SK-N-SH (cell line): Measurements from ENCODE around the gene RAB5IF. TPM values are rescaled to one million over a fixed set of nuclear protein-coding genes. Genes with fewer than 3 reads are reported as not detected.
"Not testable (repeated sequence)": the region's sequence is repeated elsewhere in the genome, so short reads cannot be mapped to it uniquely, and the experiment has no call there.

ENCODE experiments used
- CTCF ChIA-PET: fragments of 300-600, 350-600 bp; formaldehyde crosslinking; extraction: SDS; loops from one replicate; lab custom pipeline; 2021; lab: Yijun Ruan, JAX
- POLR2A ChIA-PET: fragments of 350-600 bp; sonication (Branson Sonifier 250); formaldehyde crosslinking; extraction: SDS; loops from one replicate; lab custom pipeline; 2020; ENCODE audit warnings: antibody characterized with exemption, inconsistent platforms; lab: Yijun Ruan, JAX
- DNase-seq: peaks from one replicate; pipeline ENCODE4 v3.0.0; 2012
- H2AFZ ChIP-seq: fragments of 200-600 bp; sonication (generic); 2 replicates; pipeline ENCODE4 v1.8.1; 2016; ENCODE audit warnings: antibody characterized with exemption, mild to moderate bottlenecking, low read depth
- H3F3A ChIP-seq: fragments of 200-600 bp; sonication (generic); replicated peaks from 2 replicates; pipeline ENCODE3; 2016; ENCODE audit warnings: antibody characterized with exemption, mild to moderate bottlenecking; ENCODE audit not compliant: insufficient read depth
- H3K27ac ChIP-seq, 2 experiments: fragments of 200-500 bp in 1 of 2; fragments of 200-600 bp in 1 of 2; sonication (Bioruptor generic) in 1 of 2; sonication (generic), shearing (Covaris generic) in 1 of 2; 2 replicates each; pipeline versions ENCODE4 v1.5.1 to v1.6.1; 2014 to 2016; ENCODE audit warnings: low read depth in 2 of 2, inconsistent platforms in 1 of 2, low read length in 1 of 2, mild to moderate bottlenecking in 1 of 2, mixed read lengths in 1 of 2
- H3K27me3 ChIP-seq: fragments of 200-600 bp; sonication (generic), shearing (Covaris generic); 2 replicates; pipeline ENCODE4 v1.6.1; 2016; ENCODE audit warnings: mixed run types; ENCODE audit not compliant: insufficient read depth
- H3K36me3 ChIP-seq, 2 experiments: fragments of 200-500 bp in 1 of 2; fragments of 200-600 bp in 1 of 2; sonication (Bioruptor generic) in 1 of 2; sonication (generic) in 1 of 2; replicated peaks in 1 of 2; 2 replicates each; pipeline versions ENCODE3 to v1.5.1; 2014 to 2016; ENCODE audit warnings: low read length in 1 of 2, mild to moderate bottlenecking in 1 of 2; ENCODE audit not compliant: insufficient read depth in 2 of 2, control insufficient read depth in 1 of 2
- H3K4me1 ChIP-seq, 2 experiments: fragments of 200-500 bp in 1 of 2; fragments of 200-600 bp in 1 of 2; sonication (Bioruptor generic) in 1 of 2; sonication (generic), shearing (Covaris generic) in 1 of 2; 2 replicates each; pipeline versions ENCODE4 v1.5.1 to v1.6.1; 2014 to 2016; ENCODE audit warnings: low read depth in 1 of 2, low read length in 1 of 2, mixed run types in 1 of 2; ENCODE audit not compliant: insufficient read depth in 2 of 2, control insufficient read depth in 1 of 2
- H3K4me2 ChIP-seq: fragments of 200-600 bp; sonication (generic), shearing (Covaris generic); 2 replicates; pipeline ENCODE4 v1.6.1; 2017; ENCODE audit warnings: mixed run types
- H3K4me3 ChIP-seq, 2 experiments: fragments of 200-500 bp in 1 of 2; fragments of 200-600 bp in 1 of 2; sonication (Bioruptor generic) in 1 of 2; sonication (generic), shearing (Covaris generic) in 1 of 2; 2 replicates each; pipeline versions ENCODE4 v1.5.1 to v1.8.1; 2014 to 2016; ENCODE audit warnings: low read depth in 2 of 2, inconsistent platforms in 1 of 2, low read length in 1 of 2, mild to moderate bottlenecking in 1 of 2, mixed read lengths in 1 of 2, moderate library complexity in 1 of 2
- H3K79me2 ChIP-seq: fragments of 200-600 bp; sonication (generic); 2 replicates; pipeline ENCODE4 v1.8.1; 2017; ENCODE audit warnings: mild to moderate bottlenecking; ENCODE audit not compliant: insufficient read depth
- H3K9ac ChIP-seq: fragments of 200-600 bp; sonication (generic); 2 replicates; pipeline ENCODE4 v1.6.1; 2017; ENCODE audit warnings: mixed run types
- H3K9me2 ChIP-seq: fragments of 200-600 bp; sonication (generic); 2 replicates; pipeline ENCODE4 v1.6.1; 2017; ENCODE audit warnings: mixed run types
- H3K9me3 ChIP-seq: fragments of 200-600 bp; sonication (generic); 2 replicates; pipeline ENCODE4 v1.6.1; 2017; ENCODE audit warnings: mixed run types, mild to moderate bottlenecking, moderate library complexity
- H4K20me1 ChIP-seq: fragments of 200-600 bp; sonication (generic); 2 replicates; pipeline ENCODE4 v1.6.1; 2017; ENCODE audit warnings: mild to moderate bottlenecking, mixed run types; ENCODE audit not compliant: insufficient read depth
- CHD2 ChIP-seq: fragments of 150-350 bp; IDR thresholded peaks from 2 replicates; pipeline ENCODE4 v1.6.1; 2018; ENCODE audit warnings: low read length; ENCODE audit not compliant: partially characterized antibody
- ELF1 ChIP-seq: IDR thresholded peaks from 2 replicates; pipeline ENCODE4 v1.4.0; 2012
- EZH2phosphoT487 ChIP-seq: fragments of 200-600 bp; sonication (generic); IDR thresholded peaks from 2 replicates; pipeline ENCODE4 v1.6.1; 2017; ENCODE audit warnings: low read depth, mixed run types, mild to moderate bottlenecking, antibody characterized with exemption, moderate library complexity, borderline replicate concordance
- FOSL2 ChIP-seq: IDR thresholded peaks from 2 replicates; pipeline ENCODE4 v1.4.0; 2012; ENCODE audit warnings: low read depth, mild to moderate bottlenecking, moderate library complexity, borderline replicate concordance
- FOXM1 ChIP-seq: IDR thresholded peaks from 2 replicates; pipeline ENCODE4 v1.4.0; 2012; ENCODE audit warnings: low read depth, mild to moderate bottlenecking
- GABPA ChIP-seq: IDR thresholded peaks from 2 replicates; pipeline ENCODE4 v1.4.0; 2012; ENCODE audit warnings: low read depth, mild to moderate bottlenecking
- PBX3 ChIP-seq: IDR thresholded peaks from 2 replicates; pipeline ENCODE4; 2012
- RAD21 ChIP-seq: IDR thresholded peaks from 2 replicates; pipeline ENCODE4 v1.6.1; 2012; ENCODE audit warnings: mild to moderate bottlenecking, low read length
- RFX5 ChIP-seq: IDR thresholded peaks from 2 replicates; pipeline ENCODE4 v1.6.1; 2012; ENCODE audit warnings: mild to moderate bottlenecking, improper control_type of control experiment, low read length
- RXRA ChIP-seq: IDR thresholded peaks from 2 replicates; pipeline ENCODE4 v1.4.0; 2012; ENCODE audit warnings: low read depth, mild to moderate bottlenecking, borderline replicate concordance
- SIN3A ChIP-seq: IDR thresholded peaks from 2 replicates; pipeline ENCODE4 v1.6.1; 2012; ENCODE audit warnings: low read depth, mild to moderate bottlenecking, low read length, moderate library complexity, borderline replicate concordance
- SMC3 ChIP-seq: IDR thresholded peaks from 2 replicates; pipeline ENCODE4 v1.6.1; 2012; ENCODE audit warnings: low read depth, low read length, improper control_type of control experiment
- TAF1 ChIP-seq: IDR thresholded peaks from 2 replicates; pipeline ENCODE4 v1.6.1; 2012; ENCODE audit warnings: low read depth, mild to moderate bottlenecking, low read length, moderate library complexity, borderline replicate concordance
- YY1 ChIP-seq: IDR thresholded peaks from 2 replicates; pipeline ENCODE4 v1.4.0; 2012; ENCODE audit warnings: low read depth, mild to moderate bottlenecking
- WGBS: methylation state at CpG from one replicate; pipeline ENCODE4 v1.1.6; 2017; ENCODE audit warnings: low lambda C conversion rate; 5-methylcytosine and 5-hydroxymethylcytosine counted together
- polyA plus RNA-seq, 3 experiments: library from polyadenylated mRNA; depleted of rRNA; stranded (reverse); fragments of >200 nt; gene quantifications; 2 replicates each; pipeline ENCODE4 v1.2.3, GENCODE V29; 2012
- TF ChIP-seq, protein P1 (sequence below): IDR thresholded peaks from 2 replicates; pipeline ENCODE4 v1.4.0; 2012; ENCODE audit warnings: low read depth, borderline replicate concordance

The RAB5IF gene
- polyA plus RNA-seq, 1 of the 3 experiments (the other 2 are of a cell fraction) = 91.1 TPM

- Histone ChIP-seq H3K9me2 (no peaks in the 10 kb centered on the region), H3K9ac (no peak overlapping the region), H3K4me2 (no peak overlapping the region), H3K4me1 (no peaks in the 10 kb centered on the region), H3K4me3 (no peak overlapping the region), H3K27me3 (no peaks in the 10 kb centered on the region), H3F3A (no peaks in the 10 kb centered on the region), H4K20me1 (no peaks in the 10 kb centered on the region), H3K27ac (no peak overlapping the region), H3K9me3 (no peaks in the 10 kb centered on the region; the same call in 1 of the 2 replicates), H3K79me2 (no peaks in the 10 kb centered on the region), H3K36me3 (no peaks in the 10 kb centered on the region), H2AFZ (no peak overlapping the region)
- no peak for TF ChIP-seq SMC3
- no peak for TF ChIP-seq RFX5
- no peak for TF ChIP-seq RAD21
- TF ChIP-seq TAF1 = no peak
- WGBS = 29% methylated on average over 1 of the region's 1 CpG
- no peak for DNase-seq
- CTCF ChIA-PET = no interaction called here
- POLR2A ChIA-PET = no interaction called here
Observed at GRCh38 chr20:36563374-36563773, 42.2 kb upstream of the RAB5IF start.

- H3K79me2 ChIP-seq, POLR2A ChIA-PET, DNase-seq, H3K9me3 ChIP-seq, H3K27me3 ChIP-seq, CTCF ChIA-PET, H3F3A ChIP-seq, H3K4me2 ChIP-seq, H3K9me2 ChIP-seq, H3K4me3 ChIP-seq, H3K4me1 ChIP-seq, H4K20me1 ChIP-seq, H3K9ac ChIP-seq, H3K27ac ChIP-seq, H3K36me3 ChIP-seq, H2AFZ ChIP-seq: not testable (repeated sequence)
- WGBS = 62% methylated on average over 13 of the region's 13 CpGs
Observed at GRCh38 chr20:36564078-36564725, 41.4 kb upstream of the RAB5IF start.

DNA sequence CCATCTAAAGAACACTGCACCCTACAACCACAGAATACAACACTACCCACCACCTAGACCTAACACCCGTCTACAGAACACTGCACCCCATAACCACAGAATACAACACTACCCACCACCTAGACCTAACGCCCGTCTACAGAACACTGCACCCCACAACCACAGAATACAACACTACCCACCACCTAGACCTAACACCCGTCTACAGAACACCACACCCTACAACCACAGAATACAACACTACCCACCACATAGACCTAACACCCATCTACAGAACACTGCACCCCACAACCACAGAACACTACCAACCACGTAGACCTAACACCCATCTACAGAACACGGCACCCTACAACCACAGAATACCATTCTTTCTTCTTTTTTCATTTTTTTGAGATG lies 40.9 kb upstream of the RAB5IF start:
- DNase-seq, H3K9me3 ChIP-seq, H3K9ac ChIP-seq, POLR2A ChIA-PET, H3K27me3 ChIP-seq, CTCF ChIA-PET, H3K36me3 ChIP-seq, H4K20me1 ChIP-seq, H3K4me1 ChIP-seq, H3K9me2 ChIP-seq, H3K27ac ChIP-seq, H3K4me2 ChIP-seq, H2AFZ ChIP-seq, H3K79me2 ChIP-seq, H3K4me3 ChIP-seq: not testable (repeated sequence)
- H3F3A ChIP-seq = peaks cover 10% of the 10 kb centered on the region
- 71% methylated on average over 6 of the region's 6 CpGs for WGBS

GRCh38 chr20:36565520-36565919 lies 40.1 kb upstream of the RAB5IF start:
- no peaks in the 10 kb centered on the region; the same call in 1 of the 2 replicates for H3K9me3 ChIP-seq
- TF ChIP-seq EZH2phosphoT487 (no peak), PBX3 (no peak), RFX5 (no peak), ELF1 (no peak), YY1 (no peak), FOSL2 (no peak), CHD2 (no peak), GABPA (no peak), SIN3A (no peak), RXRA (no peak), FOXM1 (no peak)
- TF ChIP-seq, protein P1, sequence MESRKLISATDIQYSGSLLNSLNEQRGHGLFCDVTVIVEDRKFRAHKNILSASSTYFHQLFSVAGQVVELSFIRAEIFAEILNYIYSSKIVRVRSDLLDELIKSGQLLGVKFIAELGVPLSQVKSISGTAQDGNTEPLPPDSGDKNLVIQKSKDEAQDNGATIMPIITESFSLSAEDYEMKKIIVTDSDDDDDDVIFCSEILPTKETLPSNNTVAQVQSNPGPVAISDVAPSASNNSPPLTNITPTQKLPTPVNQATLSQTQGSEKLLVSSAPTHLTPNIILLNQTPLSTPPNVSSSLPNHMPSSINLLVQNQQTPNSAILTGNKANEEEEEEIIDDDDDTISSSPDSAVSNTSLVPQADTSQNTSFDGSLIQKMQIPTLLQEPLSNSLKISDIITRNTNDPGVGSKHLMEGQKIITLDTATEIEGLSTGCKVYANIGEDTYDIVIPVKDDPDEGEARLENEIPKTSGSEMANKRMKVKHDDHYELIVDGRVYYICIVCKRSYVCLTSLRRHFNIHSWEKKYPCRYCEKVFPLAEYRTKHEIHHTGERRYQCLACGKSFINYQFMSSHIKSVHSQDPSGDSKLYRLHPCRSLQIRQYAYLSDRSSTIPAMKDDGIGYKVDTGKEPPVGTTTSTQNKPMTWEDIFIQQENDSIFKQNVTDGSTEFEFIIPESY = no peak

More at GRCh38 chr20:36565520-36565919, 40.1 kb upstream of the RAB5IF start:
- peaks cover 0 to 8% of the 10 kb centered on the region in 2 experiments; a peak in 1 of 4 replicates for H3K4me1 ChIP-seq
- CTCF ChIA-PET = interaction anchor here (0.7 kb wide), 1 partner anchor 1022 kb away, joined by 4 read pairs; no protein-coding TSS in a partner anchor
- no peaks in the 10 kb centered on the region for H3K36me3 ChIP-seq
- 53% methylated on average over 3 of the region's 3 CpGs for WGBS
- no peaks in the 10 kb centered on the region for H4K20me1 ChIP-seq
- no peak overlapping the region for H3K4me3 ChIP-seq
- H3K9ac ChIP-seq = no peak overlapping the region
- POLR2A ChIA-PET = no interaction called here
- H3K79me2 ChIP-seq = no peaks in the 10 kb centered on the region
- no peak for DNase-seq
- no peak overlapping the region for H2AFZ ChIP-seq
- H3K27me3 ChIP-seq = no peaks in the 10 kb centered on the region
- no peaks in the 10 kb centered on the region for H3K9me2 ChIP-seq
- H3K4me2 ChIP-seq = no peak overlapping the region
- no peak overlapping the region for H3K27ac ChIP-seq
- H3F3A ChIP-seq = peaks cover 15% of the 10 kb centered on the region
